Transverse colon (tissue), 4 donors: ENCODE results near the gene SLC49A3. TPM values are rescaled to one million over a fixed set of nuclear protein-coding genes. Genes with fewer than 3 reads are reported as not detected.

Experiments
- DNase-seq: peaks from one replicate; pipeline ENCODE4 v3.0.0-alpha.2; 2019
- H3K27ac ChIP-seq, 4 donors: fragments of 200-600 bp; sonication (generic); 2 replicates each; pipeline ENCODE4 v1.5.1; 2016 to 2018; ENCODE audit warnings: inconsistent platforms in 4 of 4
- H3K27me3 ChIP-seq: fragments of 200-600 bp; sonication (generic); 2 replicates; pipeline ENCODE4 v1.5.1; 2017; ENCODE audit warnings: inconsistent platforms
- H3K36me3 ChIP-seq, 4 donors: fragments of 200-600 bp; sonication (generic); 2 replicates each; pipeline ENCODE4 v1.5.1; 2017 to 2019; ENCODE audit warnings: inconsistent platforms in 4 of 4
- H3K4me1 ChIP-seq, 4 donors: fragments of 200-600 bp; sonication (generic); 2 replicates each; pipeline ENCODE4 v1.5.1; 2017 to 2020; ENCODE audit warnings: inconsistent platforms in 4 of 4
- H3K4me3 ChIP-seq, 4 donors: fragments of 200-600 bp; sonication (generic); 1 replicate in 1 of 4; 2 replicates in 3 of 4; pipeline versions ENCODE4 v1.5.1 to v1.6.1; 2017 to 2019; ENCODE audit warnings: inconsistent platforms in 4 of 4
- H3K9me3 ChIP-seq, 2 donors: fragments of 200-600 bp; sonication (generic); 2 replicates each; pipeline ENCODE4 v1.5.1; 2017 to 2019; ENCODE audit warnings: inconsistent platforms in 2 of 2
- CTCF ChIP-seq, 5 experiments: fragments of 200-600 bp in 3 of 5; fragments of 450-650 bp in 2 of 5; sonication (generic) in 3 of 5; IDR thresholded peaks; 1 replicate in 2 of 5; 2 replicates in 3 of 5; pipeline ENCODE4 v1.5.1; 2016 to 2017; ENCODE audit warnings: antibody characterized with exemption in 5 of 5, inconsistent platforms in 3 of 5, mild to moderate bottlenecking in 2 of 5, moderate library complexity in 1 of 5
- EP300 ChIP-seq: sonication (generic); formaldehyde crosslinking; IDR thresholded peaks from one replicate; pipeline ENCODE4 v1.6.1; 2017; ENCODE audit warnings: antibody characterized with exemption, low read depth
- POLR2A ChIP-seq: fragments of 450-650 bp; IDR thresholded peaks from one replicate; pipeline ENCODE4 v1.6.1; 2016; ENCODE audit warnings: antibody characterized with exemption, mild to moderate bottlenecking, moderate library complexity
- POLR2AphosphoS5 ChIP-seq, 3 donors: sonication (generic); formaldehyde crosslinking; IDR thresholded peaks; one replicate each; pipeline ENCODE4 v1.6.1; 2016; ENCODE audit warnings: antibody characterized with exemption in 3 of 3
- WGBS, 2 donors: methylation state at CpG; one replicate each; pipeline ENCODE4 v1.1.5; 2018; ENCODE audit warnings: low coverage in 1 of 2; 5-methylcytosine and 5-hydroxymethylcytosine counted together
- in situ Hi-C, 4 donors: fragments of 200-750 bp; cut with MboI; loops; one replicate each; pipeline versions ENCODE4 v1.15.0 to v1.15.1; 2017; ENCODE audit warnings: low sequenced_read_pairs in 3 of 4, low pct_ligation_motif_present in 1 of 4, low pct_unique_long_range_greater_than_20kb in 1 of 4
- intact Hi-C: fragments of 100-400 bp; cut with DNase I; formaldehyde crosslinking; loops from one replicate; pipeline ENCODE4 v1.15.1; 2023; ENCODE audit warnings: low total_unique reads
- total RNA-seq, 4 donors: library from RNA; depleted of rRNA; stranded (reverse); fragments of >200 nt; gene quantifications; one replicate each; pipeline ENCODE4 v1.1.0, GENCODE V29; 2016

Gene SLC49A3
- total RNA-seq, 4 donors from 2014 or later, result 1.2 to 17.6 (median 9.2) TPM

DNA sequence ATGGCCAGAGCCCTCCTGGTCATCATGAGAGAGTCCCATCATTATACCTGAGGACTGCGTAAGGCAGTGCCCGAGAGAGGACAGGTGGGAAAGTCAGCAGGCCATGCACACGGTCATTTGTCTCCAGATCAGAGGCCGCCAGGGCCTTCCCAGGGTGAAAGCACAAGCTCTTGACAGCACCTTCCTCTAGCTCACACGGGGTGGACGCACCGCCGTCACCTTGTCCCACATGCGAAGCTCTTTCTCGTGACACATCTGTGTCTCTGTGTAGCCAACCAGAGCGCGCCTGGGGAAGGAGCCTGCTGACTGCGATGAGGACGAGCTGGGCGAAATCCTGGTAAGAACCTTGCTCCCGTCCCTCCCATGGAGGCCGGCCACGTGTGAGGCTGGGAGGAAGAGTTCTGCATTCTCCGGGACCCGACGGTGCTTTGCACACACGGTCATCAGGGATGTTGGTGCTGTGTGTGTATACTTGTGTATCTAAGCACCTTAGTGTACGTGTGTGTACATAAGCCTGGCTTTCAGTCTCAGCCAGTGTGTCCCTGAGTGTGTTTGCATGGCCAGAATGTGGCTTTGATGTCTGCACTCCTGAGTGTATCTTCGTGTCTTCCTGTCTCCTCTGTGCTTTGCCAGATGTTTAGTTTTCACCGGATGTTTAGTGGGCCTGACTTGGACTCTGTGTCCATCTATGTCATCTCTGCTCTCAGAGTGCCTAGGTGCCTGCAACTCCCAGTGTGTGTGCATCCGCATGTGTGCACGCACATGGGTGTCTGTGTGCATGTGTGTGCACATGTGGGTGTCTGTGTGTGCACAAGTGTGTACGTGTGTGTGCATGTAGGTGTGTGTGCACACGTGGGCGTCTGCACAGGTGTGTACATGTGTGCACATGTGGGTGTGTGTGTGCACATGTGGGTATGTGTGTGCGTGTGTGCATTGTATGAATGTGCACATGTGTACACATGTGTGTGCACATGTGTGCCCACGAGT, 30.0 kb downstream of the SLC49A3 start:
- WGBS, 2 donors, result 88% methylated on average over 32 of the region's 32 CpGs; no CpG with 5 or more reads in 1 of the 2 donors
- Histone ChIP-seq H3K36me3 (no peaks in the 10 kb centered on the region), H3K27ac (no peak overlapping the region), H3K4me3 (no peak overlapping the region), H3K9me3 (no peaks in the 10 kb centered on the region), H3K27me3 (peaks cover 23% of the 10 kb centered on the region), H3K4me1 (peaks cover 0 to 7% (median 6%) of the 10 kb centered on the region in 4 donors)
- intact Hi-C loops, result no loop called here
- no peak for DNase-seq
- no peak for TF ChIP-seq POLR2AphosphoS5 (IDR thresholded peaks at IDR 0.05)
- no peak for TF ChIP-seq EP300
- TF ChIP-seq CTCF (IDR thresholded peaks at IDR 0.05), result no peak
- TF ChIP-seq POLR2A, result no peak
- in situ Hi-C loops, result no loop called here

DNA sequence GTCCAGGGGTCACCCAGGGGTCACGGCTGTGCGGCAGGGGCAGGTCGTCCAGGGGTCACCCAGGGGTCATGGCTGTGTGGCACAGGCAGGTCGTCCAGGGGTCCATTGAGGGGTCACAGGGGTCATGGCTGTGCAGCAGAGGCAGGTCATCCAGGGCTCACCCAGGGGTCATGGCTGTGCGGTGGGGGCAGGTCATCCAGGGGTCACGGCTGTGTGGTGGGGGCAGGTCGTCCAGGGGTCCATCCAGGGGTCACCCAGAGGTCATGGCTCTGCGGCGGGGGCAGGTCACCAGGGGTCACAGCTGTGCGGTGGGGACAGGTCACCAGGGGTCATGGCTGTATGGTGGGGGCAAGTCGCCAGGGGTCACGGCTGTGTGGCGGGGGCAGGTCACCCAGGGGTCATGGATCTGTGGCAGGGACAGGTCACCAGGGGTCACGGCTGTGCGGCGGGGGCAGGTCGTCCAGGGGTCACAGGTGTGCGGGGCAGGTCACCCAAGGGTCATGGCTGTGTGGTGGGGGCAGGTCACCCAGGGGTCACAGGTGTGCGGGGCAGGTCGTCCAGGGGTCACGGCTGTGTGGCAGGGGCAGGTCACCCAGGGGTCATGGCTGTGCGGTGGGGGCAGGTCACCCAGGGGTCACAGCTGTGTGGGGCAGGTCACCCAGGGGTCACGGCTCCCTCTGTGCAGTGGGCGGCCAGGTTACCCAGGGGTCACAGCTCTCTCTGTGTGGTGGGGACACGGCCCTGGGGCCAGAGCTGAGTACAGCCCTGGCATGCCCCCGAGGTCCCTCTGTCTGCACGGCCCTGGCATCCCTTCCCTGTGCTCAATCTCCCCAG, 30.9 kb downstream of the SLC49A3 start:
- DNase-seq, result no peak
- intact Hi-C loops, result no loop called here
- no peaks in the 10 kb centered on the region for H3K36me3 ChIP-seq

DNA sequence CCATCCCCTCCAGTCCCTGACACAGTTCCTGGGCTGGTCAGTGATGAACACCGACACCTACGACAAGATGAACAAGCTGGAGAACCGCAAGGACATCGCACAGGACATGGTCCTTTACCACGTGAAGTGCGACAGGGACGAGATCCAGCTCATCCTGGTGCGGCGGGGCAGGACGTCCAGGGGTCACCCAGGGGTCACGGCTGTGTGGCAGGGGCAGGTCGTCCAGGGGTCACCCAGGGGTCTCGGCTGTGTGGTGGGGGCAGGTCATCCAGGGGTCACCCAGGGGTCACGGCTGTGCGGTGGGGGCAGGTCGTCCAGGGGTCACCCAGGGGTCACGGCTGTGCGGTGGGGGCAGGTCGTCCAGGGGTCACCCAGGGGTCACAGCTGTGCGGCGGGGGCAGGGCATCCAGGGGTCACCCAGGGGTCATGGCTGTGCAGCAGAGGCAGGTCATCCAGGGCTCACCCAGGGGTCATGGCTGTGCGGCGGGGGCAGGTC, 31.6 kb downstream of the SLC49A3 start:
- no peak overlapping the region for H3K4me3 ChIP-seq
- no peak for DNase-seq
- intact Hi-C loops (no loop called here), in situ Hi-C loops (no loop called here)
- H3K27me3 ChIP-seq, result peaks cover 19% of the 10 kb centered on the region
- no peaks in the 10 kb centered on the region for H3K36me3 ChIP-seq
- 69 to 80% methylated on average over 3 to 15 of the region's 23 CpGs for WGBS, 2 donors
- no peaks in the 10 kb centered on the region for H3K9me3 ChIP-seq
- no peak for TF ChIP-seq EP300
- no peak for TF ChIP-seq POLR2AphosphoS5 (IDR thresholded peaks at IDR 0.05)
- no peak for TF ChIP-seq CTCF (IDR thresholded peaks at IDR 0.05)
- no peak for TF ChIP-seq POLR2A
- no peak overlapping the region for H3K27ac ChIP-seq
- H3K4me1 ChIP-seq, result no peaks in the 10 kb centered on the region

More for the DNA sequence above, 30.9 kb downstream of the SLC49A3 start:
- Histone ChIP-seq H3K4me1 (peaks cover 0 to 2% (median under 1%) of the 10 kb centered on the region in 4 donors), H3K4me3 (no peak overlapping the region), H3K9me3 (no peaks in the 10 kb centered on the region), H3K27ac (no peak overlapping the region), H3K27me3 (peaks cover 19% of the 10 kb centered on the region)
- in situ Hi-C loops, result no loop called here
- WGBS, 2 donors, result 75 to 80% methylated on average over 1 to 21 of the region's 27 CpGs
- no peak for TF ChIP-seq POLR2AphosphoS5 (IDR thresholded peaks at IDR 0.05)
- no peak for TF ChIP-seq CTCF (IDR thresholded peaks at IDR 0.05)
- no peak for TF ChIP-seq POLR2A
- TF ChIP-seq EP300, result no peak
